RWPE2 (cell line): ENCODE data around the gene SLC46A2.

ENCODE experiments used
- ATAC-seq: fragments of 200-7000 bp; cut with Tn5 transposase; 3 replicates; pipeline ENCODE4 v1.9.1; 2021; ENCODE audit warnings: low read depth
- DNase-seq: peaks from one replicate; pipeline ENCODE4 v3.0.0-alpha.2; 2020; ENCODE audit warnings: low spot score
- H3K27ac ChIP-seq: fragments of 450-650 bp; 2 replicates; pipeline ENCODE4 v1.5.1; 2017; ENCODE audit warnings: mild to moderate bottlenecking; ENCODE audit not compliant: poor library complexity, severe bottlenecking
- H3K27me3 ChIP-seq: fragments of 250-450 bp; sonication (Bioruptor Pico); 2 replicates; pipeline ENCODE4 v1.5.1; 2021; ENCODE audit warnings: mild to moderate bottlenecking, moderate library complexity; ENCODE audit not compliant: insufficient read depth, poor library complexity, severe bottlenecking
- H3K36me3 ChIP-seq: fragments of 250-450 bp; sonication (Bioruptor Pico); 2 replicates; pipeline ENCODE4 v1.5.1; 2020; ENCODE audit warnings: low read depth, mild to moderate bottlenecking, moderate library complexity
- H3K4me1 ChIP-seq: fragments of 250-450 bp; sonication (Bioruptor Pico); 2 replicates; pipeline ENCODE4 v1.5.1; 2021; ENCODE audit warnings: mild to moderate bottlenecking, moderate library complexity; ENCODE audit not compliant: insufficient read depth, poor library complexity, severe bottlenecking
- H3K4me3 ChIP-seq: fragments of 250-450 bp; sonication (Bioruptor Pico); 2 replicates; pipeline ENCODE4 v1.5.1; 2021; ENCODE audit warnings: mild to moderate bottlenecking, moderate library complexity; ENCODE audit not compliant: severe bottlenecking
- H3K9me3 ChIP-seq: fragments of 250-450 bp; sonication (Bioruptor Pico); 2 replicates; pipeline ENCODE4 v1.5.1; 2021; ENCODE audit warnings: mild to moderate bottlenecking, moderate library complexity; ENCODE audit not compliant: severe bottlenecking
- TF ChIP-seq, protein P1 (sequence below): fragments of 450-650 bp; IDR thresholded peaks from one replicate; pipeline ENCODE4 v1.5.1; 2017; ENCODE audit warnings: mild to moderate bottlenecking, moderate library complexity; ENCODE audit not compliant: poor library complexity, severe bottlenecking

Gene SLC46A2

DNA sequence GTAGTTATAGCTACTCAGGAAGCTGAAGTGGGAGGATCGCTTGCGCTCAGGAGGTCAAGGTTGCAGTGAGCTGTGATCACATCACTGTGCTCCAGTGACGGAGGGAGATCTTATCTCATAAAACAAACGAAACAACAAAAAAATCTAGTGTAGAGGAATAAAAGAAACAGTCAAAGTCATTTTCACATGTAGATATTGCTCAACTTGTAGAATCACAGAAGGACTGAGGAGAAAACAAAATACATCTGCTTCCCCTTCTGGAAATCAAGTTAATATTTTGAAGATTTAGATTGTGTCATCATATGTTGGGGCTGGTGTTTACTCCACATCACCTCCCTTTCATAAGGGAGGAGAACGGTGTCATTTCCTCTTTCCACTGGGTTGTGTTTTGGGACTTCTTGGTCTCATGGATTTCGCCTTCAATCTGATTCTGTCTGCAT is 8.2 kb upstream of the SLC46A2 start:
- TF ChIP-seq, protein P1, sequence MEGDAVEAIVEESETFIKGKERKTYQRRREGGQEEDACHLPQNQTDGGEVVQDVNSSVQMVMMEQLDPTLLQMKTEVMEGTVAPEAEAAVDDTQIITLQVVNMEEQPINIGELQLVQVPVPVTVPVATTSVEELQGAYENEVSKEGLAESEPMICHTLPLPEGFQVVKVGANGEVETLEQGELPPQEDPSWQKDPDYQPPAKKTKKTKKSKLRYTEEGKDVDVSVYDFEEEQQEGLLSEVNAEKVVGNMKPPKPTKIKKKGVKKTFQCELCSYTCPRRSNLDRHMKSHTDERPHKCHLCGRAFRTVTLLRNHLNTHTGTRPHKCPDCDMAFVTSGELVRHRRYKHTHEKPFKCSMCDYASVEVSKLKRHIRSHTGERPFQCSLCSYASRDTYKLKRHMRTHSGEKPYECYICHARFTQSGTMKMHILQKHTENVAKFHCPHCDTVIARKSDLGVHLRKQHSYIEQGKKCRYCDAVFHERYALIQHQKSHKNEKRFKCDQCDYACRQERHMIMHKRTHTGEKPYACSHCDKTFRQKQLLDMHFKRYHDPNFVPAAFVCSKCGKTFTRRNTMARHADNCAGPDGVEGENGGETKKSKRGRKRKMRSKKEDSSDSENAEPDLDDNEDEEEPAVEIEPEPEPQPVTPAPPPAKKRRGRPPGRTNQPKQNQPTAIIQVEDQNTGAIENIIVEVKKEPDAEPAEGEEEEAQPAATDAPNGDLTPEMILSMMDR: no peak
- Histone ChIP-seq H3K4me1 (no peaks in the 10 kb centered on the region), H3K27me3 (no peaks in the 10 kb centered on the region), H3K4me3 (no peak overlapping the region), H3K9me3 (no peaks in the 10 kb centered on the region), H3K27ac (no peak overlapping the region), H3K36me3 (no peaks in the 10 kb centered on the region)
- DNase-seq: no peak
- no peak for ATAC-seq

DNA sequence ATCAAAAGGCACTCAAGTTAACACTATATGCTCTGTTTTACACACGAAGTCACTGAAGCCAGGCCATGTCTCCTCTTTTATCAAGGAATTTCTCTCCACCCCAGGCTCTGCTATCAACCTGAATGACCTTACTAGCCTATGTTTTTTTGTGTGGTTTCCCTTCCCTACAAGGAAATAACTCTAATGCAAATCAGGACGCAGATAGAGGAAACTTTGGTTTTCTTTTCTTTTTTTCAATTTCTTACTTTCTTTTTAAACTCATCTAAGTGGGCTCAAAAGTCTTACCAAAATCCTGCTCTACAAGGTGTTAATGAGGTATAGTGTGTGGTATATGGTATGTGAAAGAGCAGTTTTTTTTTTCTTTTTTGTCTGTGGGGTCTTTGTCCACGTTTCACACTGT is 5.5 kb upstream of the SLC46A2 start:
- Histone ChIP-seq H3K9me3 (no peaks in the 10 kb centered on the region), H3K4me3 (no peak overlapping the region), H3K27me3 (peaks cover 5% of the 10 kb centered on the region), H3K4me1 (no peaks in the 10 kb centered on the region), H3K27ac (no peak overlapping the region), H3K36me3 (no peaks in the 10 kb centered on the region)
- TF ChIP-seq, protein P1: no peak
- no peak for ATAC-seq
- no peak for DNase-seq

DNA sequence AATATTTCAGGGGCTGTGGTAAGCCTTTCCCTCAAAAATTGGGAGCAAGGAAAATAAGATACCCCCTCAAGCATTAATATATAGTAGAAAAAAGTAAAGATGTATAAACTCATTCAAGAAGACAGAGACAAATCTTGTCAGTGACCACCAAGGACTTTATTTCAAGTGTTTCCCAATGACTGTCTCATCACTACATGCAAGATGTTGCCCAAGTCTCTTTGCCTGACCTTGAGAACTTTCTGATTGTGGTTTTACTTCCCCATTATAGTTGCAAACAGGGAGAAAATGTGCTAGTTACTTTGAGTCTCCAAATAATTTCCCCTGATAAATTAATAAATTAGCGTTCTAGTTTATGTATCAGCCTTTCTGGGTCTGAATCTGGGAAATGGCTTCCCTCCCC is 4.0 kb upstream of the SLC46A2 start:
- Histone ChIP-seq H3K27ac (no peak overlapping the region), H3K4me3 (no peak overlapping the region), H3K36me3 (no peaks in the 10 kb centered on the region), H3K27me3 (peaks cover 17% of the 10 kb centered on the region), H3K4me1 (no peaks in the 10 kb centered on the region), H3K9me3 (no peaks in the 10 kb centered on the region)
- DNase-seq: no peak
- ATAC-seq: no peak
- TF ChIP-seq, protein P1: no peak

DNA sequence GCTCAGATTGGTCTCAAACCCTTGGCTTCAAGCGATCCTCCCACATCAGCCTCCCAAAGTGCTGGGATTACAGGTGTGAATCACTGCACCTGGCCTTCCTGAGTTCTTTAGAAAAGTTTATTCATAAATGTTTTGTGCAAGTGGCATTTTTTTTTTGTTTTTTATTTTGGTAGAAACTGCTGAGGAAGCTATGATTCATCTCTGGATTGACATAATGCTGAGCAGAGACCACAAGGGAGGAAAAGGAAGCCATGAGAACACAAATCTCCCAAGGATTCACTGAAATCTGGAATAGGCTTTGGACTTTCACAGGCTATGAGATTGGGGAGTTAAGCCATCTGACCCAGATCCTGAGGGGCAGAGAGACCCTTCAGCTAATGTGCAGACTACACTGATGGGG is 3.4 kb upstream of the SLC46A2 start:
- no peak overlapping the region for H3K4me3 ChIP-seq
- no peaks in the 10 kb centered on the region for H3K9me3 ChIP-seq
- DNase-seq: no peak
- H3K27me3 ChIP-seq: peaks cover 17% of the 10 kb centered on the region
- ATAC-seq: peak; percentile 41; the same call in 1 of the 3 replicates
- TF ChIP-seq, protein P1: no peak
- H3K36me3 ChIP-seq: no peaks in the 10 kb centered on the region
- H3K4me1 ChIP-seq: no peaks in the 10 kb centered on the region
- no peak overlapping the region for H3K27ac ChIP-seq

DNA sequence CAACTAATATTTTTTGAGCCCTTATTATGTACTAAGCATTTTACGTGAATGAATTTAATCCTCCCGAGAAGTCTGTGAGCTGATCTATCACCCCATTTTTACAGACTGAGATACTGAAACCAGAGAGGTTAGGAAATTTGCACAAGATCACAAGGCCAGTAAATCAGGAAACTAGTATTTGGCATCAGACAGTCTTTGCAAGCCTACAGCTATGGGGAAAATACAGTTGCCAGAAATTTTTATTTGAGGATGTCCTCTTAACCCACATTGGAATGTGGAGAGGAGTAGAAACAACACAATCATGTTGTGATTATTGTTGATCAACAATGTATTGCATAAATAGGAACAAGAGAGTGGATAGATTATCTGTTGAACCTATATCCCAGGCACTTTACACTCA is 2.3 kb upstream of the SLC46A2 start:
- Histone ChIP-seq H3K9me3 (no peaks in the 10 kb centered on the region), H3K27ac (no peak overlapping the region), H3K4me3 (no peak overlapping the region), H3K4me1 (no peaks in the 10 kb centered on the region), H3K36me3 (no peaks in the 10 kb centered on the region), H3K27me3 (peaks cover 17% of the 10 kb centered on the region)
- DNase-seq: no peak
- TF ChIP-seq, protein P1: no peak
- ATAC-seq: no peak
